Measurements from ENCODE around the gene NET1. TPM values are rescaled to one million over a fixed set of nuclear protein-coding genes. Genes with fewer than 3 reads are reported as not detected.

Gene NET1
- total RNA-seq, 2 donors from 2014 or later = 47.3 to 64.9 TPM

DNA sequence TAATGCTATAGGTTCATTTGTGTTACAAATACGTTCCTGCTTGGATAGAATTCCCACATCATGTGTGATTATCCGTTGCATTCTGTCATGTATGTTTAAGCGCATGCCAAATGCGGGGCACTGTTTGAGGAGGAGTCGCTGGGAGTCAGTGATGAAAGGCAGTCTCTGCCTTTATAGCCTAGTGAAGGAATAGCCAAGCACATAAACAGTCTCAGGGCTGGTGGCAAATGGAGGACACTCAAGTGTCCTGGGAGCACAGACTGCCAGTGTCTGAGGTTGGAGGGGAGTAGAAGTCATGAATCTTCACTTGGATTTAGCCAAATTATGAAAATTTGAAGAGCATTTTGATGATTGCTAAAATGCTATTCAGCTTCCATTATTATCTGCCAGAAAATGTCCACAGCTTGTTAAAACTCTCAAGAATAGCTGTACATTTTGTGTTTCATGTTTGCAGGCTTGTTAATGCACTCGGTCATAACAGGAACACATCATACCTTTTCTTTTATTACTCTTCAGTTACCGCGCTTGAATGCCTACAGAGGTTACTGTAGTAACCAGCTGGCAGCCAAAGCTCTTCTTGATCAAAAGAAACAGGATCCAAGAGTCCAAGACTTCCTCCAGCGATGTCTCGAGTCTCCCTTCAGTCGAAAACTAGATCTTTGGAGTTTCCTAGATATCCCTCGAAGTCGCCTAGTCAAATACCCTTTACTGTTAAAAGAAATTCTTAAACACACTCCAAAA, 41.6 kb downstream of the NET1 start:
- Mint-ChIP-seq H3K27ac (no peak overlapping the region), H3K36me3 (ENCODE audit: low read depth) (peaks cover 65% of the 10 kb centered on the region), H3K9me3 (no peaks in the 10 kb centered on the region), H3K4me3 (no peak overlapping the region), H3K27me3 (ENCODE audit: insufficient read depth) (no peaks in the 10 kb centered on the region), H3K4me1 (peaks cover 5% of the 10 kb centered on the region)
- Histone ChIP-seq H3K4me3 (ENCODE audit: low read length) (no peak overlapping the region), H3K27ac (ENCODE audit: low read depth, low read length) (no peak overlapping the region), H3K9ac (ENCODE audit: extremely low read depth, low read length, poor library complexity, severe bottlenecking) (no peak overlapping the region), H3K27me3 (ENCODE audit: control insufficient read depth, insufficient read depth, low read length, poor library complexity, severe bottlenecking) (no peaks in the 10 kb centered on the region), H3K36me3 (ENCODE audit: control insufficient read depth, insufficient read depth, low read length) (peaks cover 73% of the 10 kb centered on the region), H3K9me3 (ENCODE audit: control insufficient read depth, low read length) (no peaks in the 10 kb centered on the region), H3K4me1 (ENCODE audit: control insufficient read depth, insufficient read depth, low read length) (peaks cover 3% of the 10 kb centered on the region)
- no peak for DNase-seq
- TF ChIP-seq, protein P1, sequence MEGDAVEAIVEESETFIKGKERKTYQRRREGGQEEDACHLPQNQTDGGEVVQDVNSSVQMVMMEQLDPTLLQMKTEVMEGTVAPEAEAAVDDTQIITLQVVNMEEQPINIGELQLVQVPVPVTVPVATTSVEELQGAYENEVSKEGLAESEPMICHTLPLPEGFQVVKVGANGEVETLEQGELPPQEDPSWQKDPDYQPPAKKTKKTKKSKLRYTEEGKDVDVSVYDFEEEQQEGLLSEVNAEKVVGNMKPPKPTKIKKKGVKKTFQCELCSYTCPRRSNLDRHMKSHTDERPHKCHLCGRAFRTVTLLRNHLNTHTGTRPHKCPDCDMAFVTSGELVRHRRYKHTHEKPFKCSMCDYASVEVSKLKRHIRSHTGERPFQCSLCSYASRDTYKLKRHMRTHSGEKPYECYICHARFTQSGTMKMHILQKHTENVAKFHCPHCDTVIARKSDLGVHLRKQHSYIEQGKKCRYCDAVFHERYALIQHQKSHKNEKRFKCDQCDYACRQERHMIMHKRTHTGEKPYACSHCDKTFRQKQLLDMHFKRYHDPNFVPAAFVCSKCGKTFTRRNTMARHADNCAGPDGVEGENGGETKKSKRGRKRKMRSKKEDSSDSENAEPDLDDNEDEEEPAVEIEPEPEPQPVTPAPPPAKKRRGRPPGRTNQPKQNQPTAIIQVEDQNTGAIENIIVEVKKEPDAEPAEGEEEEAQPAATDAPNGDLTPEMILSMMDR (conservative IDR thresholded peaks at IDR 0.05) = no peak
- 91% methylated on average over 13 of the region's 13 CpGs for WGBS, 2 experiments (ENCODE audit: insufficient coverage in 1 of 2, insufficient read length in 1 of 2)

DNA sequence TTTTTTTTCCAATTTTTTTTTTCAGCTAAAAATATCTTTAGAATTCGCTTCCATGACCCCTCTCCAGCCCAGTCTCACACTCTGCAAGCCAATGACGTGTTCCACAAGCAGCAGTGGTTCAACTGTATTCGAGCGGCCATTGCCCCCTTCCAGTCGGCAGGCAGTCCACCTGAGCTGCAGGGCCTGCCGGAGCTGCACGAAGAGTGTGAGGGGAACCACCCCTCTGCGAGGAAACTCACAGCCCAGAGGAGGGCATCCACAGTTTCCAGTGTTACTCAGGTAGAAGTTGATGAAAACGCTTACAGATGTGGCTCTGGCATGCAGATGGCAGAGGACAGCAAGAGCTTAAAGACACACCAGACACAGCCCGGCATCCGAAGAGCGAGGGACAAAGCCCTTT, 44.2 kb downstream of the NET1 start:
- H3K4me3 ChIP-seq (ENCODE audit: low read length) = no peak overlapping the region

DNA sequence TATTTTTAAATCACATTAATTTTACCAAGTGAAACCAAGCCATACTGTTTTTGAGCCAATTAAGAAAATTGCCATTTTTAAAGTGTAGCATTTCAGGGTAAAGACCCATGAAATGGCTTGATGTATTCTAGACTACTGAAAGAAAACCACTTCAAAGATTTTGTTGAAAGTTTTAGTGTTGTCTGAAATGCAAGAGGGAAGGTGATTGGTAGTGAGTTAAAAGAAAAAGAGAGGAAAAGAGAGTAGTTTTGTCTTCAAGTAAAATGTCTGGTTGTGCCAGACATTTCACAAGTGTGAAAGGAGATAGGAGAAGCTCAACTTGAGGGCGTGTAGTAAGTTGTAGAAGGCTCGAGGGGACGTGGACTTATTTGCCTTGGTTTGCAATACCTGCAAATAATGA, 45.4 kb downstream of the NET1 start:
- H3K36me3 ChIP-seq (ENCODE audit: control insufficient read depth, insufficient read depth, low read length) = peaks cover 80% of the 10 kb centered on the region
- Mint-ChIP-seq H3K4me3 (no peak overlapping the region), H3K4me1 (peaks cover 13% of the 10 kb centered on the region), H3K36me3 (ENCODE audit: low read depth) (peaks cover 70% of the 10 kb centered on the region), H3K27me3 (ENCODE audit: insufficient read depth) (no peaks in the 10 kb centered on the region), H3K9me3 (peaks cover under 1% of the 10 kb centered on the region), H3K27ac (no peak overlapping the region)
- TF ChIP-seq, protein P1 (conservative IDR thresholded peaks at IDR 0.05) = no peak
- DNase-seq = no peak
- H3K9me3 ChIP-seq (ENCODE audit: control insufficient read depth, low read length) = no peaks in the 10 kb centered on the region
- H3K27ac ChIP-seq (ENCODE audit: low read depth, low read length) = no peak overlapping the region
- no peaks in the 10 kb centered on the region for H3K27me3 ChIP-seq (ENCODE audit: control insufficient read depth, insufficient read depth, low read length, poor library complexity, severe bottlenecking)
- H3K4me1 ChIP-seq (ENCODE audit: control insufficient read depth, insufficient read depth, low read length) = peaks cover 4% of the 10 kb centered on the region
- H3K4me3 ChIP-seq (ENCODE audit: low read length) = no peak overlapping the region
- WGBS, 2 experiments (ENCODE audit: insufficient coverage in 1 of 2, insufficient read length in 1 of 2) = 97 to 100% methylated on average over 3 of the region's 3 CpGs
- no peak overlapping the region for H3K9ac ChIP-seq (ENCODE audit: extremely low read depth, low read length, poor library complexity, severe bottlenecking)

More for the DNA sequence above, 44.2 kb downstream of the NET1 start:
- Histone ChIP-seq H3K9me3 (ENCODE audit: control insufficient read depth, low read length) (no peaks in the 10 kb centered on the region), H3K27ac (ENCODE audit: low read depth, low read length) (no peak overlapping the region), H3K4me1 (ENCODE audit: control insufficient read depth, insufficient read depth, low read length) (no peaks in the 10 kb centered on the region), H3K36me3 (ENCODE audit: control insufficient read depth, insufficient read depth, low read length) (peaks cover 92% of the 10 kb centered on the region), H3K9ac (ENCODE audit: extremely low read depth, low read length, poor library complexity, severe bottlenecking) (no peak overlapping the region), H3K27me3 (ENCODE audit: control insufficient read depth, insufficient read depth, low read length, poor library complexity, severe bottlenecking) (no peaks in the 10 kb centered on the region)
- Mint-ChIP-seq H3K36me3 (ENCODE audit: low read depth) (peaks cover 81% of the 10 kb centered on the region), H3K27ac (no peak overlapping the region), H3K4me3 (no peak overlapping the region), H3K4me1 (peaks cover under 1% of the 10 kb centered on the region), H3K9me3 (no peaks in the 10 kb centered on the region), H3K27me3 (ENCODE audit: insufficient read depth) (no peaks in the 10 kb centered on the region)
- 96 to 98% methylated on average over 8 to 12 of the region's 12 CpGs for WGBS, 2 experiments (ENCODE audit: insufficient coverage in 1 of 2, insufficient read length in 1 of 2)
- no peak for DNase-seq
- TF ChIP-seq, protein P1 (conservative IDR thresholded peaks at IDR 0.05) = no peak

All from endodermal cell (in vitro differentiated cells).